SIG-M5 (cell line): ENCODE data around the gene C15orf61.

ENCODE experiments used
- DNase-seq: peaks from one replicate; lab custom pipeline; 2025; lab: John Stamatoyannopoulos, UW

C15orf61 gene

GRCh38 chr15:67521029-67521782 is at the start of gene C15orf61:
Gene C15orf61, plus strand, starts transcription at chr15:67521131. Its CDS starts 118 bp downstream, at chr15:67521249.
- DNase-seq = no peak

- no peak for DNase-seq
Measured at GRCh38 chr15:67472957-67473356, 48.0 kb upstream of the C15orf61 start.

DNA sequence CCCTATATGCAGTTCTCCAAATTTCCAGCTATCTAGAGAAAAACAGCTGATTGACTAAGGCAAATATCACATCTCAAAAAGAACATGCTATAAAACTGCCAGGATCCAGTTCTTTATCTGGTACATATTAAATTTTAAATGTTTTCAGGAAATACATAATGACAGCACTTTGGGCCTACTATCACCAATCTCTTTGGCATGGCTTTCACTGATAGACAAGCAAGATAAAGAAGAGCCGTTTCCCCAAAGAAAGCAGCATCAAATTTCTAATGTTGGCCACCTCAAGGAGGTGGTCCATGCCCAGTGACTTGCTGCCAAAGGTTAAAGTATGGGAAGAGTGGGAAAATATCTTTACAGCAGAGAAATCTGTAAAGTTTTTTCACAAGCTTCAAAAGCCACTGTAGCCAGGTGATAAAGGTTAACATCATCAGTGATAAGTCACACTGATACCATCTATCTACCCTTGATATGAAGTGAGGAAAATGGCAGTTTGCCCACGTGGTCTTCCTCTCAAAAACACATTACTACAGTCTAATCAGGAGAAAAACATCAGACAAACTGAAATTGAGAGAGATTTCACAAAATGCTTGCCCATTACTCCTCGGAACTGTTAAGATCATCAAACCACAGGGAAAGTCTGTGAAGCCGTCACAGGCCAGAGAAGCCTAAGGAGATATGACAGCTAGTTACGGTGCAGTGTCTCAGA is 46.4 kb upstream of the C15orf61 start:
- no peak for DNase-seq

GRCh38 chr15:67479781-67480505 is 41.0 kb upstream of the C15orf61 start:
- DNase-seq = no peak

- no peak for DNase-seq
Measured at GRCh38 chr15:67480741-67481140, 40.2 kb upstream of the C15orf61 start.

- DNase-seq = no peak
Measured at GRCh38 chr15:67481680-67482079, 39.3 kb upstream of the C15orf61 start.

DNA sequence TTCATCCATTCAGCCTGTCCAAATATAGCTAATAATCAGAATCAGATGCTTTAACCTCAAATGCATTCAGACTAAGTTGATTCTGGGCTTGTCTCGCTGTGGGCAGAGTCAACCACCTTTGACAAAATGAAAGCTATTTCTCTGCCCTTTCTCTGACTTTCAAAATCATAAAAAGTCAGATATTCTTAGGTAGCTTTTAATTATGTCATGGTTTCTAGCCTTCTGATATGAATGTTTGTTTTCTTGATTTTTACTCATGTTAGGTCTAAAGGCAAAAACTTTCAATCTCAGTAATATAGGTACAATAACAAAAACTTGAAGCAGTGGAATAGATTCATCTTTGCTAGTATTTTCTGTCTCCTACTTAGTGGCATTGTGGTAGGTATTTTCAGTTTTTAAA is 25.3 kb upstream of the C15orf61 start:
- DNase-seq = no peak

DNA sequence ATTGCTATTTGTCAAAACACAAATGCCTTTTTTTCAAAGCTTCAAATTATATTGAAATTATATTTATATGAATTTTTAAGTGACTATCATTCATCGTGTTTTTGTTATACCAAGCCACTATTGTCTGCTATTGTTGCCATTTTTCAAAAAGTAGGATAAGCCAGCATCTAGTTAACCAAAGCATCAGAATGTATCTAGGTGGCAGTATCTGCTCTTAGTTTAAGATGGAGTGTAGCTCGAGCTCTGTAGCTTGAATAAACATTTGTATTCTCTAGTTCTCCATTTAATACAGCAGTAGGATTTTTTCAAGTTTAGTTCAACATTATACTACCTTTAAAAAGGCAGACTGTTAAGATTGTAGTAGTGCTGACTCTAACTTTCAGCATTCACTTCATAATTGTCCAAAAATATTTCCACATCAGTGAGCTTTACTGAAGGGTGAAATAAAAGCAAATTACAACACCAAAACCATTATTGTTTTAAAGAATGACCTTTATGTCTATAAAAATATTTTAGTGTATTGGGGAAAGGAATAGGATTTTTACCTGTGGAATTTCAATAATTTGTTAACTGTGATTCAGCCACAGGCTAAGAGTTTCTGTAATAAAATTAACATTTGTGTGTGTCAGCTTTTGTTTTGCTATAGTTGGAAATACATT is 19.6 kb upstream of the C15orf61 start:
- no peak for DNase-seq

- no peak for DNase-seq
Measured at GRCh38 chr15:67501836-67502461, 19.0 kb upstream of the C15orf61 start.

DNA sequence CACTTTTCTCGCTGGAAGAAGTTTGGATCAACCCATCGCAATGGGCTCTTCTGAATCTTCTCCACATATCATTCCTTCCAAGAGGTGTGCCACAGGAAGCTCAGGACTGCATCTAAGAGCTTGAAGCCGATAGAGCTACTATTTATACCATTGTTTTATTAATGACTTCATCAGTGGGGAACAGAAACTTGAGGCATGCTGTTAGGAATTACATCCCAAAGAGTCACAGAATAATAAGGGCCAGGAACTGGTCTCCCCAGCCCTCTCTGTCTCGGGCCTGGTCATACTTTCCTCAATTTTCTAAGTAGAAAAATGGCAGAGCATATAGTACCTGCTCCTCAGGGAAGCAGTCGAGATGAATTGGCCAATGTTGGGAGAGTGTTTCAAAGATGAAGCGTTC is 16.9 kb upstream of the C15orf61 start:
- no peak for DNase-seq

GRCh38 chr15:67504796-67505195 is 16.1 kb upstream of the C15orf61 start:
- no peak for DNase-seq

- DNase-seq = peak; percentile 34
Measured at GRCh38 chr15:67505675-67506572, 15.0 kb upstream of the C15orf61 start.

DNA sequence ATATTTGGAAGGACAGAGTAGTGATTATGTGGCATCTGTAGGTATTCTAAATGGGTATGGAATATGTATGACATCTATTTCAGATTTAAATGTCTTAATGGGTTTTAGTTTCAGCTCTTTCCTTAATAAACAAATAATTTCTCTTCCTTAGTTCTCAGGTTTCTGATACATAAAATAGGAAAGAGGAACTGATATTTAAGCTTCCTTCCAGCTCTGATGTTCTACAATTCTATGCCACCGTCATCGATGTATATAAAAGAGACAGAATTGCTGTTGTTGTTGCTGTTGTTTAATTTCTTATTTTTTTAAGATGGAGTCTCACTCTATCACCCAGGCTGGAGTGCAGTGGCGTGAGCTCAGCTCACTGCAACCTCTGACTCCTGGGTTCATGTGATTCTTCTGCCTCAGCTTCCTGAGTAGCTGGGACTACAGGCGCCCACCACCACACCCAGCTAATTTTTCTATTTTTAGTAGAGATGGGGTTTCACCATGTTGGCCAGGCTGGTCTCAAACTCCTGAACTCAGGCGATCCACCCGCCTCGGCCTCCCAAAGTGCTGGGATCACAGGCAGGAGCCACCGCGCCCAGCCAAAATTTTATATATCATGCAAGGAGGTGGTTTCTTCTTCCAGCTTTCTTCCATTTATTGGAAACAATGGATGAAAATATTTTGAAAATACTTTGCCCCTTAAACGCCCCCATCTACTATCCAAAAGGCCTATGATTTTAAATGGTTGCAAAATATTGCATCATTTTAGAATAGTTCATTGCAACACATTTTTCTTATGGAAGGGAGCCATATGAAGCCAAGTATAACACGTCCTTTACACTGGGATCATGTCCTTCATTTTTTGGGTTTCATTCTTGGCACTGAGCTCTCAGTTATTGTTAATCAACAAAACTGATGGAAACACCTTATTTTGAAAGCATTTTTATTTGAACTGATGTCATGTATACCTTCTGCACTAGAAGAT is 13.9 kb upstream of the C15orf61 start:
- DNase-seq = no peak

DNA sequence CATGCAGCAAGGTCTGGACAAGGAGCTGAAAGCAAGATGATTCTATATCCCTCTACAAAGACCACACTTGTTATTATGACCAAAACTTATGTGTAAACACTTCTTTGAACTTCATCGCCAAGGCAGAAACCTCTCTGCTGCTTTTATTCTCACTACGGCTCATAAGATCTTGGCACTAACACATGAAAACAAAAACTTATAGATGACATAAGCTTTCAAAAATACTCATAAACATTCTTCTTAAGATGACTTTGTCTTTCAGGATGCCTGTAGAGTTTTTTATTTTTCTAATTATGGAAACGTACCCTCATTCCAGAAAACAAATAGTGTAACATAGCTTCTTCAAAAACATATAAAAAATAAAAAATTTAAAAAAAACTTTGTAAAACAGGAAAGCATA is 12.5 kb upstream of the C15orf61 start:
- DNase-seq = no peak

DNA sequence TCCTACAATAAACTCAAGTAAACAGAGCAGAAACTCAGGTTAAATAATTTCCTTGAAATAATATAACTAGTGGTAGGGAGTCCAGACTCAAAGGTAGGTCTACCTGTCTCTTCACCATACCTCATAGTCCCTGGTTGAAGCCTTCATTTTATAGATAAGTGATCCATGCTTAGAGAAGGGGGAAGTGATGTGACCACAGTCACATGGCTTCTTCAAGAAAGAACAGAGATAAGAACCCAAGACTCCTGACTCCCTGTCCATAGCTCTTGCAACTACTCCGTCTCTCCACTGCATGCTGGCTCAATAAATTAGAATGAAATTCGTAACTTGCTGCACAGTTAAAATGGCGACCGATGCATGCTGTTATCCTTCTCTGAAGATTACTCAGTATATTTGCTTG is 11.0 kb upstream of the C15orf61 start:
- no peak for DNase-seq

DNA sequence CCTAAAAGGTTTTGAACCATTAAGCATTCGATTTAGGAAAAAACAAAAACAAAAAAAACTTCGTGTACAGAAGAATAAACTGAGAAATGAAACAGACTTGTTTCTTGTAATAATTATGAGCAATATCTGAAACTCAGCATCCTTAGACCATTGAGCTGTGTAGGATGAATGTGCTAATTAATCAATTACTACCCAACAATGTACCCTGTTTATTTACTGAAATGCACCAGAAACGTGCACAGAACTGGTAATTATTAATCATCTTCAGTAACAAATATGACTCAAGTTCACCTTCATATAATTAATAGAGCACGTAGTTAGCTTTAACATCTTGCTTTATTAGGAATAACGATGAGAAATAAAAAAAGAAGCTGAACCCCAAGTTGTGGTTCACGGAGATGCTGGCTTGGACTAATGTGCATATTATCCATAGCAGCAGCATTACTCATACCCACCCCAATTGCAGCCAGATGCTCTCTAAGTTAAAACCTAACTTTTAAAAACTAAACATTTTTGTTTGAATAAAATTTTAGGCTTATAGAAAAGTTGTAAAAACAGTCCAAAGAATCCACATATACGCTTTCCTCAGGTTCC is 10.2 kb upstream of the C15orf61 start:
- no peak for DNase-seq

- no peak for DNase-seq
Measured at GRCh38 chr15:67511606-67512005, 9.3 kb upstream of the C15orf61 start.

DNA sequence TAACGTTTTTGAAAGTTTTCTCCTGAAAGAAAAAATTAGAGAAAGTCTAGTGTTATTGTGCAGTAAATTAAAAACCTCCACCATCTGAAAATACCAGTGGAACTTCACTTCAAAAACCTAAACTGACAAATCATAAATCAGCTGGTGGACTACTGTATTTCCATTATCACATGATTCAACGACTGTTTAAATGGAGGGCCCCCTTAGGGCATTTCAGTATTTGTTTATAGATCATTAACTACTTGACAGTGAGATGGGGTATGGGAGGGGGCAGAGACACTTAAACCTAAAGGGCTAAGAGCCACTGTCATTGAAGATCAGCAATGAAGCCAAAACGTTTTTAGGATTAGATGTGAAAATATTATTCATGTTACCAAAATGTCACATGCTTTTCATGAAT is 8.8 kb upstream of the C15orf61 start:
- no peak for DNase-seq
